ENCODE data around the gene INPP5E. TPM values are rescaled to one million over a fixed set of nuclear protein-coding genes. Genes with fewer than 3 reads are reported as not detected.
"Not testable (repeated sequence)": the region's sequence is repeated elsewhere in the genome, so short reads cannot be mapped to it uniquely, and the experiment has no call there.

INPP5E gene
- total RNA-seq, 2 donors from 2014 or later = 6.4 to 9.1 TPM

- no peak for TF ChIP-seq CTCF (IDR thresholded peaks at IDR 0.05)
- Histone ChIP-seq H3K27me3 (no peaks in the 10 kb centered on the region), H3K36me3 (peaks cover 48% of the 10 kb centered on the region), H3K9me3 (no peaks in the 10 kb centered on the region), H3K4me1 (peaks cover 0 to 29% of the 10 kb centered on the region in 2 donors), H3K4me3 (peak within 1 kb of the TSS; percentile 74 to 97), H3K27ac (peak within 1 kb of the TSS; percentile 84 to 87)
- DNase-seq (ENCODE audit: low spot score) = peak; percentile 91
Observed at GRCh38 chr9:136410500-136411287, 29.0 kb downstream of the INPP5E start, which contains the start of the genes ENTR1 and PMPCA. Gene ENTR1, minus strand, starts transcription at chr9:136410614. Its CDS starts 217 bp downstream, at chr9:136410397. Gene PMPCA, plus strand, starts transcription at chr9:136410658. Its CDS starts 11 bp downstream, at chr9:136410669.

- DNase-seq (ENCODE audit: low spot score) = peak; percentile 62
- peaks cover 0 to 29% of the 10 kb centered on the region in 2 donors for H3K4me1 ChIP-seq
- TF ChIP-seq CTCF (IDR thresholded peaks at IDR 0.05) = no peak
- no peaks in the 10 kb centered on the region for H3K27me3 ChIP-seq
- peak overlapping the region; percentile 74 to 97 for H3K4me3 ChIP-seq
- H3K36me3 ChIP-seq = peaks cover 49% of the 10 kb centered on the region
- peak overlapping the region; percentile 68 to 70 for H3K27ac ChIP-seq
- no peaks in the 10 kb centered on the region for H3K9me3 ChIP-seq
Observed at GRCh38 chr9:136409557-136410455, 29.8 kb downstream of the INPP5E start.

GRCh38 chr9:136407911-136408310, 31.7 kb downstream of the INPP5E start:
- no peak for TF ChIP-seq CTCF (IDR thresholded peaks at IDR 0.05)
- Histone ChIP-seq H3K9me3 (no peaks in the 10 kb centered on the region), H3K27ac (no peak overlapping the region), H3K4me3 (no peak overlapping the region), H3K27me3 (no peaks in the 10 kb centered on the region), H3K4me1 (peaks cover 0 to 29% of the 10 kb centered on the region in 2 donors), H3K36me3 (peaks cover 33% of the 10 kb centered on the region)
- no peak for DNase-seq (ENCODE audit: low spot score)

- H3K4me3 ChIP-seq; H3K27me3 ChIP-seq; H3K9me3 ChIP-seq; DNase-seq (ENCODE audit: low spot score); H3K27ac ChIP-seq: not testable (repeated sequence)
- Histone ChIP-seq H3K36me3 (peaks cover 25% of the 10 kb centered on the region), H3K4me1 (peaks cover 0 to 28% of the 10 kb centered on the region in 2 donors)
Observed at GRCh38 chr9:136407061-136407460, 32.6 kb downstream of the INPP5E start.

GRCh38 chr9:136405904-136406303, 33.7 kb downstream of the INPP5E start:
- H3K27ac ChIP-seq; H3K9me3 ChIP-seq; DNase-seq (ENCODE audit: low spot score); H3K27me3 ChIP-seq; H3K4me3 ChIP-seq: not testable (repeated sequence)
- Histone ChIP-seq H3K36me3 (peaks cover 25% of the 10 kb centered on the region), H3K4me1 (peaks cover 0 to 17% of the 10 kb centered on the region in 2 donors)

GRCh38 chr9:136405481-136405880, 34.2 kb downstream of the INPP5E start:
- Histone ChIP-seq H3K27ac (no peak overlapping the region), H3K27me3 (no peaks in the 10 kb centered on the region), H3K36me3 (peaks cover 25% of the 10 kb centered on the region), H3K9me3 (no peaks in the 10 kb centered on the region), H3K4me3 (no peak overlapping the region), H3K4me1 (peaks cover 0 to 19% of the 10 kb centered on the region in 2 donors)
- no peak for DNase-seq (ENCODE audit: low spot score)
- TF ChIP-seq CTCF (IDR thresholded peaks at IDR 0.05) = no peak
